ENCODE data around the gene SLC25A40. TPM values are rescaled to one million over a fixed set of nuclear protein-coding genes. Genes with fewer than 3 reads are reported as not detected.

The SLC25A40 gene
- total RNA-seq, 4 donors from 2014 or later: 17.0 to 31.7 (median 24.9) TPM

GRCh38 chr7:87885018-87885417, 8.9 kb upstream of the SLC25A40 start:
- Histone ChIP-seq H3K4me3 (replicated peaks in 1 of 3) (no peak overlapping the region), H3K27ac (no peak overlapping the region), H3K36me3 (no peaks in the 10 kb centered on the region), H3K27me3 (no peaks in the 10 kb centered on the region), H3K4me1 (no peaks in the 10 kb centered on the region), H3K9me3 (no peaks in the 10 kb centered on the region)
- 89 to 98% methylated on average over 2 of the region's 2 CpGs for WGBS, 2 donors
- intact Hi-C loops (cut with DNase I): loop anchor here (5.0 kb wide), 1 partner anchor 83 kb away; no protein-coding TSS in a partner anchor
- TF ChIP-seq POLR2A (IDR thresholded peaks at IDR 0.05) (no peak), CTCF (IDR thresholded peaks at IDR 0.05) (no peak)
- DNase-seq: no peak

DNA sequence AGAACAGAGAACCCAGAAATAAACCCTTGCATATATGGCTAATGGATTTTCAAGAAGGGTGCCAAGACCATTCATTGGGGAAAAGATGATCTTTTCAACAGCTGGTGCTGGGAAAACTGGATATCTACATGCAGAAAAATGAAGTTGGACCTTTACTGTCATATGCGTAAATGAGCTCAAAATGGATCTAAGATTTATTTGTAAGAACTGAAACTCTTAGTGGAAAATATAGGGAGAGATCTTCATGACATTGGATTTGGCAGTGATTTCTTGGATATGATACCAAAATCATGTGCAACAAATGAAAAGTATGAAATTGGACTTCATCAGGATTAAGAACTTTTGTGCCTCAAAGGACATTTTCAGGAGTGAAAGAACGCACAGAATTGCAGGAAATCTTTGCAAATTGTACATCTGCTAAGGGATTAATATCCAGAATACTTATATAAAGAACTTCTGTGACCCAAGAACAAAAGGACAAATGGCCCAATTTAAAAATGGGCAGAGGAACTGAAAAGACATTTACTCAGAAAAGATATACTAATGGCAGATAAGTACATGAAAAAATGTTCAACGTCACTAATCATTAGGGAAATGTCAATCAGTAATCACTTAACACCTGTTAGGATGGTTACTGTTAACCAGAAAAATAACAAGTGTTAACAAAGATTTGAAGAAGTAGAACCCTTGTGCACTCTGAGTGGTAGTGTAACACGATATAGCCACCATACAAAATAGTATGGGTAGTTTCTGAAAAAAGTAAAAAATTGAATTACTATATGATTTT, 6.2 kb upstream of the SLC25A40 start:
- TF ChIP-seq POLR2A (IDR thresholded peaks at IDR 0.05) (no peak), CTCF (IDR thresholded peaks at IDR 0.05) (no peak)
- WGBS, 2 donors: 92% methylated on average over 4 of the region's 4 CpGs
- Histone ChIP-seq H3K27me3 (no peaks in the 10 kb centered on the region), H3K36me3 (no peaks in the 10 kb centered on the region), H3K27ac (no peak overlapping the region), H3K4me3 (replicated peaks in 1 of 3) (no peak overlapping the region), H3K4me1 (peaks cover 0 to 6% of the 10 kb centered on the region in 2 donors), H3K9me3 (no peaks in the 10 kb centered on the region)
- intact Hi-C loops (cut with DNase I): no loop called here
- DNase-seq: no peak

GRCh38 chr7:87878208-87878735, 2.1 kb upstream of the SLC25A40 start:
- Histone ChIP-seq H3K27ac (no peak overlapping the region), H3K9me3 (no peaks in the 10 kb centered on the region), H3K4me1 (peaks cover 3 to 15% of the 10 kb centered on the region in 2 donors), H3K27me3 (no peaks in the 10 kb centered on the region), H3K36me3 (no peaks in the 10 kb centered on the region), H3K4me3 (replicated peaks in 1 of 3) (no peak overlapping the region)
- 63 to 69% methylated on average over 3 of the region's 3 CpGs for WGBS, 2 donors
- no peak for TF ChIP-seq POLR2A (IDR thresholded peaks at IDR 0.05)
- TF ChIP-seq CTCF (IDR thresholded peaks at IDR 0.05): no peak
- intact Hi-C loops (cut with DNase I): no loop called here
- no peak for DNase-seq

- no peak for TF ChIP-seq POLR2A (IDR thresholded peaks at IDR 0.05)
- TF ChIP-seq CTCF (IDR thresholded peaks at IDR 0.05): no peak
- Histone ChIP-seq H3K27me3 (no peaks in the 10 kb centered on the region), H3K36me3 (no peaks in the 10 kb centered on the region), H3K4me1 (peaks cover 3 to 15% of the 10 kb centered on the region in 2 donors), H3K27ac (peak overlapping the region in 2 of 3 donors; percentile 93 to 96), H3K9me3 (no peaks in the 10 kb centered on the region), H3K4me3 (replicated peaks in 1 of 3) (peak overlapping the region; percentile 24 to 80 (median 46))
- WGBS, 2 donors: 7% methylated on average over 10 of the region's 10 CpGs
- no peak for DNase-seq
- intact Hi-C loops (cut with DNase I): no loop called here
Observed at GRCh38 chr7:87877366-87878040, 1.3 kb upstream of the SLC25A40 start.

GRCh38 chr7:87876869-87877234, 692 bp upstream of the SLC25A40 start:
- intact Hi-C loops (cut with DNase I): no loop called here
- 0 to 1% methylated on average over 22 to 27 of the region's 27 CpGs for WGBS, 2 donors
- Histone ChIP-seq H3K9me3 (no peaks in the 10 kb centered on the region), H3K4me1 (peaks cover 3 to 15% of the 10 kb centered on the region in 2 donors), H3K36me3 (no peaks in the 10 kb centered on the region), H3K4me3 (replicated peaks in 1 of 3) (peak overlapping the region; percentile 24 to 80 (median 46)), H3K27me3 (no peaks in the 10 kb centered on the region), H3K27ac (peak overlapping the region; percentile 63 to 96 (median 93))
- TF ChIP-seq CTCF (IDR thresholded peaks at IDR 0.05) (no peak), POLR2A (IDR thresholded peaks at IDR 0.05) (no peak)
- peak; percentile 61 to 67 for DNase-seq

Data from thyroid gland (tissue), 4 donors.